Lower lobe of right lung (tissue), 2 donors: ENCODE data around the gene FAM98C. TPM values are rescaled to one million over a fixed set of nuclear protein-coding genes. Genes with fewer than 3 reads are reported as not detected.
"Not testable (repeated sequence)": the region's sequence is repeated elsewhere in the genome, so short reads cannot be mapped to it uniquely, and the experiment has no call there.

Experiments
- ATAC-seq, 2 donors: fragments of 200-7000 bp; cut with Tn5 transposase; one replicate each; pipeline ENCODE4 v1.9.1; 2020 to 2022; ENCODE audit warnings: mild to moderate bottlenecking in 2 of 2, moderate library complexity in 2 of 2
- DNase-seq: peaks from one replicate; pipeline ENCODE4 v3.0.0-alpha.2; 2020
- H3K27ac ChIP-seq: fragments of 200-600 bp; one replicate; pipeline ENCODE4 v1.8.0; 2022
- H3K27me3 ChIP-seq: fragments of 200-600 bp; one replicate; pipeline ENCODE4 v1.8.0; 2022; ENCODE audit warnings: low read depth
- H3K36me3 ChIP-seq: fragments of 200-600 bp; one replicate; pipeline ENCODE4 v1.8.0; 2022; ENCODE audit warnings: mild to moderate bottlenecking
- H3K4me1 ChIP-seq: fragments of 200-600 bp; one replicate; pipeline ENCODE4 v1.8.0; 2022
- H3K4me3 ChIP-seq: fragments of 200-600 bp; one replicate; pipeline ENCODE4 v1.8.0; 2022; ENCODE audit warnings: mild to moderate bottlenecking
- H3K9me3 ChIP-seq: fragments of 200-600 bp; one replicate; pipeline ENCODE4 v1.8.0; 2022
- CTCF ChIP-seq: fragments of 200-600 bp; IDR thresholded peaks from one replicate; pipeline ENCODE4 v1.8.0; 2022; ENCODE audit warnings: antibody characterized with exemption, mild to moderate bottlenecking
- intact Hi-C: fragments of 100-400 bp; cut with DNase I; formaldehyde crosslinking; loops from one replicate; pipeline ENCODE4 v1.11.0; 2022
- total RNA-seq: library from RNA; stranded (reverse); fragmentation: NEBNext Ultra II Directional; extraction: Animal tissue kit (Norgen Biotek cat#: 25700); gene quantifications from one replicate; pipeline ENCODE4 v1.2.1, GENCODE V29; 2021
- donor health status: DM: no; HTN: yes; CAD: no; lungs with severe emphysema.

FAM98C gene
- total RNA-seq, 1 donor from 2014 or later, result 21.1 TPM

GRCh38 chr19:38425810-38426466, 23.0 kb downstream of the FAM98C start, which contains the start of gene RASGRP4:
TSS of gene RASGRP4 (minus strand) at chr19:38426219. CDS start at chr19:38426091, 128 bp downstream.
- Histone ChIP-seq H3K9me3 (no peaks in the 10 kb centered on the region), H3K4me1 (no peaks in the 10 kb centered on the region), H3K36me3 (no peaks in the 10 kb centered on the region), H3K27me3 (peaks cover 6% of the 10 kb centered on the region), H3K27ac (peak within 1 kb of the TSS; percentile 66), H3K4me3 (peak within 1 kb of the TSS; percentile 52)
- peak; percentile 69 for DNase-seq
- intact Hi-C loops, result no loop called here
- ATAC-seq, result peak; percentile 57 to 77
- no peak for TF ChIP-seq CTCF

DNA sequence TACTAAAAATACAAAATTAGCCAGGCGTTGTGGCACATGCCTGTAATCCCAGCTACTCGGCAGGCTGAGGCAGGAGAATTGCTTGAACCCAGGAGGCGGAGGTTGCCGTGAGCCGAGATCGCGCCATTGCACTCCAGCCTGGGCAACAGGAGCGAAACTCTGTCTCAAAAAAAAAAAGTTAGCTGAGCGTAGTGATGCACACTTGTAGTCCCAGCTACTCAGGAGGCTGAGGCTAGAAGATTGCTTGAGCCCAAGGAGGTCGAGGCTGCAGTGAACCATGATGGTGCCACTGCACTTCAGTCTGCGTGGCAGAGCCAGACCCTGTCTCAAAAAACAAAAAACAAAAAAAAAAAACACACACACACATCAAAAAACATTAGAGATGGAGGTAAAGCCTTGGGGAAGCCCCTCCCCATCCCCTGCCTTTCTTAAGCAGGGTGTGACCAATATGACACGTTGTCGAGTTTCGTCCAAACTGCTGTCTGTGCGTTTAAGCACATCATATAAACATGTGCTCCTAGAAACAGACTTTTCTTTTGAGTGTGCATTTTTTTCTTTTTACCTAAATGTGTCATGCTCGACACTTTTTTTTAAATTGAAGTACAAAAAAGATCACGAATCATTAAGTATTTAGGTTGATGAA, 24.3 kb downstream of the FAM98C start:
- DNase-seq, H3K27ac ChIP-seq, H3K9me3 ChIP-seq, ATAC-seq, H3K4me1 ChIP-seq, intact Hi-C loops, H3K4me3 ChIP-seq, H3K36me3 ChIP-seq: not testable (repeated sequence)
- H3K27me3 ChIP-seq, result peaks cover 10% of the 10 kb centered on the region

- Histone ChIP-seq H3K4me1 (no peaks in the 10 kb centered on the region), H3K9me3 (no peaks in the 10 kb centered on the region), H3K27ac (no peak overlapping the region), H3K27me3 (peaks cover 20% of the 10 kb centered on the region), H3K36me3 (no peaks in the 10 kb centered on the region), H3K4me3 (no peak overlapping the region)
- ATAC-seq (no peak), DNase-seq (no peak)
- intact Hi-C loops, result no loop called here
- no peak for TF ChIP-seq CTCF
These were observed 26.3 kb downstream of the FAM98C start for GRCh38 chr19:38429055-38429810.

DNA sequence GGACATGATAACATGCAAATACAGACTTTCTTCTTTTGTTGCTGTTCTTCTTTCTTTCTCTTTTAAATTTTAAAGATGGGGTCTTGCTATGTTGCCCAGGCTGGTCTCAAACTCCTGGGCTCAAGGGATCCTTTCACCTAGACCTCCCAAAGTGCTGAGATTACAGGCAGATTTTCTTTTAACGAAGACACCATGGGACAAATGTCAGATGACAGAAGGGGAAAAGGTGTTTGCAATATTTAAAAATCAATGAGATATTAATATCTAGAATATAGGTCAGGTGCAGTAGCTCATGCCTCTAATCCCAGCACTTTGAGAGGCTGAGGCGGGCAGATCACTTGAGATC, 26.9 kb downstream of the FAM98C start:
- DNase-seq (no peak), ATAC-seq (no peak)
- intact Hi-C loops, result no loop called here
- no peak overlapping the region for H3K4me3 ChIP-seq
- H3K27ac ChIP-seq, result no peak overlapping the region
- no peak for TF ChIP-seq CTCF
- H3K36me3 ChIP-seq, result no peaks in the 10 kb centered on the region
- no peaks in the 10 kb centered on the region for H3K9me3 ChIP-seq
- H3K27me3 ChIP-seq, result peaks cover 24% of the 10 kb centered on the region
- H3K4me1 ChIP-seq, result no peaks in the 10 kb centered on the region

DNA sequence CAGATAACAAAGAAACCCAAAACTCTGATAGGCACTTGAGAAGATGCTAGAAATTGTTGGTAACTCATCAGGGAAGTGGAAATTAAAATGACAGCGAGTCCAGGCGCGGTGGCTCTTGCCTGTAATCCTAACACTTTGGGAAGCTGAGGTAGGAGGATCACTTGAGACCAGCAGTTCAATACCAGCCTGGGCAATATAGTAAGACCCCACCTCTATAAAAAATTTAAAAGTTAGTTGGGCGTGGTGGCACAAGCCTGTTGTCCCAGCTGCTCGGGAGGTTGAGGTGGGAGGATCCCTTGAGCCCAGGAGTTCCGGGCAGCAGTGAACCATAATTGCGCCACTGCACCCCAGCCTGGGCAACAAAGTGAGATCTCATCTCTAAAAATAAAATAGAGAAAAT, 28.0 kb downstream of the FAM98C start:
- Histone ChIP-seq H3K27ac (no peak overlapping the region), H3K36me3 (no peaks in the 10 kb centered on the region), H3K9me3 (no peaks in the 10 kb centered on the region), H3K4me3 (no peak overlapping the region), H3K4me1 (no peaks in the 10 kb centered on the region), H3K27me3 (peaks cover 33% of the 10 kb centered on the region)
- intact Hi-C loops, result no loop called here
- ATAC-seq (no peak), DNase-seq (no peak)
- TF ChIP-seq CTCF, result no peak
